NCI-H524 (cell line): ENCODE results near the gene BCHE.
A peak's percentile ranks its signal among the peaks of the same experiment; 100 is the strongest.

Experiments
- DNase-seq, 2 experiments: peaks; one replicate each; lab custom pipeline; 2025; lab: John Stamatoyannopoulos, UW

Gene BCHE

DNA sequence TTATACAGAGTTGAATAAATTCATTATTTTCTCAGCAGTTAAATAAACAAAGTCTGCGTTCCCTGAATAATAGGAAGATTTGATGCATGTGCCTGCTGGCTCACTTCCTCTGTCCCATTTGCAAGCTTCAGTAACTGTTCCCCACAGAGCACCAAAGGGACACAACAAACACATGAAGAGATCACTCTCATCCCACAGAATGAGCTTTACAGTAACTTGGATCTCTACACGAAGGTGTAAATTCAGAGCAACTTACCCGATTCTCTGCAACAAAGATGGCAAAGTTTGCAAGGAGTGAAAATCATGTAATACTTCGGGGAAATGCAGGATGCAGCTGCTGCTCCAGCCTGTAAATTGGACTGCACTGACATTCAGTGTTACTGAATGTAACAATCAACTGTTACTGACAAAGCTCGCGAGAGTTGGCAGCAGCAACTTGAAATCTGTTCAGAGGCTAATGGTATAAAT is at the start of gene BCHE:
TSS of gene BCHE (minus strand) at position 366 of the 468 bp plus-strand sequence. CDS start 6,390 bp downstream, outside the sequence.
- DNase-seq, result peak; percentile 34 to 66

GRCh38 chr3:165885558-165886270 is 48.5 kb upstream of the BCHE start:
- no peak for DNase-seq

DNA sequence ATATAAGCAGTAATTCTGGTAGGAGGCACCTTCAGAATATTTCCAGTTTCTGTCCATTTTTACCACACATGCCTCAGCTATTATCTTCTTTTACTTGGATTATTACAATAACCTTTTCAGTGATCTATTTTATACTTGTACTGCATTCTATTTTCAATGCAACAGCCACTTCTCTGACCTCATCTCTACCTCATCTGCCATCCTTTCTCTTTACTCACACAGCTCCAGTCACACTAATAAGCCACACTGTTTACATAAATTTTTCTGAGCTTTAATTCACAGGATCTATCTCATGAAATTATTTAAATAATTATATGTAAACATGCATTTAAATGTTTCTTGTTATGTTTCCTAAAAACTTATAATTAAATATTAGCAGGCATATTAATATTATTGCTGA is 47.3 kb upstream of the BCHE start:
- DNase-seq, result no peak

DNA sequence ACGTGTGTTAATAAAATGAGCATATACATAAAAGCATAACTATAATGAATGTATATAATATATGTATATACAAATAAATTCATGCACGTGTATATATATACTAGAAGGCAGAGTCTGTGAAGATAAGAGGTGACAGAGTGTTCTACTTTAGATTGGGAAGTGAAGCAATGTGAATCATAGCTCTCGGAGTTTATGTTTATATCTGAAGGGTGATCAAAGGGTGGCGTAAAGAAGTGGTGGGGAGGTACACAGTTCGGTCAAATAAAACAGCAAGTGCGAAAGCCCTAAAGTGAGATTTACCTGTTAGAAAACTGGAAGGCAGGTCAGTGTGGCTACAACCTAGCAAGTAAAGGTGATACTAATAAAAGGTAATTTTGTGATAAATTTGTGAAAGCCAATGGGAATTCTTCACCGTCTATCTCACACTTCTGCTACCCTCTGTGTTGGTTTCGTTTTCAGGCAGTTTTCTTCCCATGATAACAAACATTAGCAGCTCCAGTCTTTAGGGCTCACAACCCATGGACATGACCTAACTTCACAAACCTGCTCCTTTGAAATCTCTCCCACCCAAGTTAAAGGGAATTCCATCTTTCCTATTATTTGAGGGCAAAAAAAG is 46.7 kb upstream of the BCHE start:
- DNase-seq, result no peak

GRCh38 chr3:165883117-165883516 is 45.9 kb upstream of the BCHE start:
- no peak for DNase-seq

- DNase-seq, result no peak
Measured at GRCh38 chr3:165875644-165876043, 38.4 kb upstream of the BCHE start.

DNA sequence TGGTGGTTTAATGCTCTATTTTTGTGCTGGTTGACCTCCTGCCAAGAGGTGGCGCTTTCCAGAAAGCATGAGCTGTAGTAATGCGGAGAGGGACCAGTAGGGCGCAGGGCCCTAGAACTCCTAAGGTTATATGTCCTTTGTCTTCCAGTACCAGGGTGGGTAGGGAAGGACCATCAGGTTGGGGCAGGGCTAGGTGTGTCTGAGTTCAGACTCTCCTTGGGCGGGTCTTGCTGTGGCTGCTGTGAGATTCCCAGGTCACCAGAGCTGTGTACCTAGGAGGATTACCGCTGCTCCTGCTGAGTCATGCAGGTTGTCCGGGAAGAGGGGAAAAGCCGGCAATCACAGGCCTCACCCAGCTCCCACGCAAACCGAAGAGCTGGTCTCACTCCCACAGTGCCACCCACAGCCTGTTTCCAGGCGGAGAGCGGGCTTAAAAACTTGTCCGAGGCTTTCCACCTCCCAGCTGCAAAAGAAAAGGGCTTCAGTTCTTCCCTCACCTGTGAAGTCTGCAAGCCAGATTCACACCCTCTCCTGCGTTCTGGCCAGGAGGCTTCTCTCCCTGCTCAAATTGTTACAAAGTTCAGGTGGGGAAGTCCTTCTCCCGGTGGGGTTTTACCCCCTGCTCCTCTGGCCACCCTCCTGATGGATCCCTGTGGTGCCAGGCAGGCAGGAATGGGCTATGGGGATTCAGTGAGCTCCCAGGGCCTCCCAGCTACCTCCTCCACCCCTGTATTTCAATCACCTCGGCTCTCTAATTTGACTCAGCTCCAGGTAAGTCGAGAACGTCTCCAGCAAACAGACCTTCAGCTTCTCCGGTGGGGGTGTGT is 37.7 kb upstream of the BCHE start:
- no peak for DNase-seq

DNA sequence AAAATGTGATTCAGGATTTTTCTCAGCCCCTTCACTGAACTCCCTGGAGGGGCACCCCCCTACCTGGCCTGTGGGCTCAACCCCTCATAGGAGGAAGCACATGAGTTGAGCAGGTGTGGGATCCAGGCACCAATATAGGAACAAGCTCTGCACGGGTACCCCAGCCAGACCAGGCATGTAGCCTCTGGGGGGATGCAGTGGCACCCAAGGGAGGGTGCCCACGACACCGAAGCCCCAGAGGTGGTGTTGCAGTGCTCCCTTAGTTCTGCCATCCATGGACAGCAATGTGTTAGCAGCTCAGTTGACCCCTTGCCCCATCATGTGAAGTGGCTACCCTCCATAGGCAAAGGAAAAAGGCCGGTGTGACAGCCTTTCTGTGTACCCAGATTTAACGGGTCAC is 30.9 kb upstream of the BCHE start:
- no peak for DNase-seq

- peak in 1 of 2 experiments; percentile 53 for DNase-seq
Measured at GRCh38 chr3:165859061-165859460, 21.8 kb upstream of the BCHE start.

- DNase-seq, result no peak
Measured at GRCh38 chr3:165855581-165855980, 18.4 kb upstream of the BCHE start.

GRCh38 chr3:165854696-165855095 is 17.5 kb upstream of the BCHE start:
- DNase-seq, result peak in 1 of 2 experiments; percentile 41

GRCh38 chr3:165852711-165853110 is 15.5 kb upstream of the BCHE start:
- no peak for DNase-seq

- peak; percentile 34 to 70 for DNase-seq
Measured at GRCh38 chr3:165852191-165852590, 15.0 kb upstream of the BCHE start.

GRCh38 chr3:165846056-165846455 is 8.8 kb upstream of the BCHE start:
- no peak for DNase-seq

DNA sequence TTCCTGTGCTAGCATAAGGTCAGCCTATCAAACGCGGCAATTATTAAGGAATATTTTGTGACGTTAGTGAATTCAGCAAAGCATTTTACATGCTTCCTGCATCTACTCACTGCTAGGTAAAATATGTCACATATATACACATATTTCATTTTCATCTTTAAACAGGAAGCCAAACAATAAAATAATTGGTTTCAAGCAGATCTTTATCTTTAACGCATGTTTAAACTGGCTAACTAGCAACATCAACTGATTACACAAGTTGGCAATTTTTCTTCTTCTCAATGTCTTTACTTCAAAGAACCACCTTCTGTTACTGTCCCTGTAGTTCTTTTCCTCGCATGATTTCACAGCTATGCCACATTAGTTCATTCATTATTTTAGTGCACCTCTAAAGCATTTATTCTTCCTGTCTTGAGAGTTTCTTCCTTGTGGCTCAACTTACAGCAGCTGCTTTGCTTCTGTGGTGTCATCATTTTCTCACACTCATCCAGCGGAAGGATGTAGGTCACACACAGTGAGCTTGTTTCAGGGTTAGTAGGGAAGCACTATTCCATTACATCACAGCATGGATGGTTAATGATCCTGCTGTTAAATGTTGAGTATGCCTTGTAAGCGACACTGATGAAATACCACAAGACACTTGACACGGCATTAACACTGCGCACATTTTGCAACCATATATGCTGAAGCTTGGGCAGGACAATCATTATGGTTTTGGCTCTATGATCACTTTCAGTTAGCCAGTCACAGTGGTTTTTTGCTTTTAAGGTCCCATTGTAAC is 2.3 kb upstream of the BCHE start:
- no peak for DNase-seq

GRCh38 chr3:165837801-165838200 is 578 bp upstream of the BCHE start:
- DNase-seq, result no peak

DNA sequence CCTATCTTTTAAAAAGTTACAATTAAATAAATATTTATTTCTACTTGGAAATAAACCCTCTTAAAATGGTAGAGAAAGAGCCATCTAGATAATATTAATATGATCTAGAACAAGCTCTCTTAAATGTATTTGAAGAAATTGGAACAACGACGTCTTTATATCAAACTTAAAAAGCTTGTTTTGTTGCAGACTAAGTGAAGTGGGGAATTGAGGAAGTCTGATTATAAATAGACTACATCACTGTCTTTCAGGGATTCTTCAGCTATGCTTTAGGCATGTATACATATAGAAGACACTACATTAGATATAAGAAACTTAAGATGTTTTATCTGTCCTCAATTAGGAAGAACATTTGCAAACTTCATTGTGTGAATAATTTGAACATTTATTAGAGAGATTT is 1.8 kb downstream of the BCHE start:
- no peak for DNase-seq

DNA sequence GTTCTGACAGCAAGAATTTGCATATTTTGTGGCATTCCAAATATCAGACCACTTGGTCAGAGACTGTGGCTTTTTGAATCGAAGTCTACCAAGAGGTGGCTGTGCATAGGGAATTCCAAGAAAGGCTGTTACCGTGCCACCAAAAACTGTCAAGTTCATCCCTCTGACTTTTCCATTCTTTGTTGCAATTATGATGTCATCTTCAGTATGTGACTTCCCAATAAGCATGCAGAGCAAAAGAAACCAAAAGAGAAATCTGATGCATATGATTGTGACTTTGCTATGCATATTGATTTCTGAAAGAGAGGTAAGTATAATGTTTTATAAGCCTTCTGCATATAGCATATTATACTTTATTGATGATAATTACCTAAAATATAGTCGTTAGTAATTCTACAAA is 6.5 kb downstream of the BCHE start:
- DNase-seq, result no peak

DNA sequence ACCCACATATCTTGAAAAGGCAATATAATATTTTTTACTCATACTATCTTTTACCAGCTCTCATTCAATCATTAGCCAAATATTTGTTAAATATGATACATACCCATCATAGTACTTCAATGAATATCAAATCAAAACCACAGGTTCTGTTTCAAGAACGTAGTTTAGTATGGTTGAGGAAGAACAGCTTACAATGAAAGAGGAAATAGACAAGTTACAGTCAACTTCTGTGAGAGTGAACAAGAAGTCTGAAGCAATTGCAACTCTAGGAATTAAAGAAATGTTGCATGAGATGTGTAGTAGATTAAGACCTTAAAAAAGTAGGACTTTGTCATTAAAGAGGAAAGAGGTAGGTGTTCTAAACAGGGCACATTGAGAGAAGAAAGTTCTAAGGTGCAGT is 9.3 kb downstream of the BCHE start:
- no peak for DNase-seq

DNA sequence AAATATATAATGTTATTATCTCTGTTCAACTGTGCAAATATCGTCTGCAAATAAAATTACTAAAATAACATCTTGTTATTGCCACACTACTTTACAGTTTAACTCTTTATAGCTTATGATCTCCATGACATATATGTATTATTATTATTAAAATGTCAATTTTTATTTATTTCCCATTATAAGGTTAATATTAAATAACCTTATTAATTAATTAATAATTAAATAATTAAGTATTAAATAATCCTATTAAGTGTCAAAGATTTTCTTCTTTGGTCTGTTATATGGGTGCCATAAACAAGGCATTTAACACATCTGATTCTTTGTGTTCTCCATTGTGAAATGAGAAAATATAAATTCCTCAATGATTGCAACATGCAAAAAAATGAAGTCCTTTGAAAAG is 10.0 kb downstream of the BCHE start:
- no peak for DNase-seq

DNA sequence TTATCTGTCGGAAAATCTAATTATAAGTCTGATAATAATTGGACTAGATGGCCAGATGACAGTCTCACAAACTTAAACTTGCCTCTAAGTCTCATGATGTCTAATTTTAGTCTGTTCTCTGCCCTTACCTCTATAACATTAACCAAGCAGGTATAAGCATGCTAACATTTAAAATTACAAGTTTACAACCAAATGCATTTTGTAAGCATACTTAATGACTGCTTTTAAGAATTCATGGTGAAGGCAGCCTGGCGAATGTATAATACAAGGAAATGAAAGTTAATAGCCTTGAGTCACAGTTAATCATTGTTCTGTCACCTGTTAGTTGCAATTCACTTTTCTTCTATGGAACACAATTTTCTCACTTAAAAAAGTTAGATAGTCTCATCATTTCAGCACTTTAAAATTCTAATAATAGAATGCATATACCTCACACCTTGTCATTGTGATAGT is 16.5 kb downstream of the BCHE start:
- DNase-seq, result no peak

- DNase-seq, result no peak
Measured at GRCh38 chr3:165817160-165817709, 20.0 kb downstream of the BCHE start.
